Measurements from ENCODE around the gene TOGARAM2.

The TOGARAM2 gene

GRCh38 chr2:29056452-29056851 is 75.4 kb downstream of the TOGARAM2 start:
- DNase-seq (ENCODE audit: low spot score) = no peak

GRCh38 chr2:29057006-29057405 is 75.9 kb downstream of the TOGARAM2 start:
- no peak for DNase-seq (ENCODE audit: low spot score)

DNA sequence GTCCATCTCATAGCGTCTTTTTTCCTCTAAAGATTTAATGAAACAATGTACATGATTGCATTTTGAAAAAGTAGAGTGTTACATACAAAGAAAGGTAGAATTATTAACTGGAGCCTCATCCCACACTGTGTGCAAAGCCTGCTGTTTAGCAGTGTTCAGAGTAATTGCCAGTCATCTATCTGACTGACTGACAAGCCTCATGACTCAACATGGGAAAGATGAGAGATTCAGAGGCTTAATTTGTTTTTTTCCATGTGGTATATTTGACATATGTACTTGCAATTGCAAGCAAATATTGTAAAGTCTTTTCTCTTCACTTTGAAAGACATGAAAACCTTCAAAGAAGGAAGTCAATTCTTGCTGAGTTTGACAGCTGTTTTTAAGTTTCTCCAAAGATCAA is 78.5 kb downstream of the TOGARAM2 start:
- no peak for DNase-seq (ENCODE audit: low spot score)

GRCh38 chr2:29060441-29060840 is 79.3 kb downstream of the TOGARAM2 start:
- no peak for DNase-seq (ENCODE audit: low spot score)

- no peak for DNase-seq (ENCODE audit: low spot score)
These were observed 80.1 kb downstream of the TOGARAM2 start for GRCh38 chr2:29061176-29061575.

DNA sequence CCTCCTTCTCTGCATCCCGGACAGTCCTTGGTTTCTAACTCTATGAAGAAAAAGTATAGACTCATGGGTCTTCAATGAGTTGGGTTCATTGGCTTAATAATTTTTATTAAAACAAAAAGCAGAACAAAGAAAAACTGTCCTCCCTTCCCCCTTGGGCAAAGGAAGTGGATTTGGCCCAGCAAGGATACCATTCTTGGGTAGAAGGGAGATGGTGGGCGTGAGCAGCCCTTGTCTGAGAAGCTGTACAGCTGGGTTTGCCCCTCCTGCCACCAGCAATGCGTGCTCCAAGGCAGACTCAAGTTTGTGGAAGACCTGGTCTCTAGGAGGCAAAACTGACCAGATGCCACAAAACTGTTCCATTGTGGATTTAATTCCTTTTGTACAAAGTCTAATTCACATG is 80.5 kb downstream of the TOGARAM2 start:
- DNase-seq (ENCODE audit: low spot score) = no peak

- DNase-seq (ENCODE audit: low spot score) = no peak
These were observed 81.3 kb downstream of the TOGARAM2 start for GRCh38 chr2:29062371-29062770.

DNA sequence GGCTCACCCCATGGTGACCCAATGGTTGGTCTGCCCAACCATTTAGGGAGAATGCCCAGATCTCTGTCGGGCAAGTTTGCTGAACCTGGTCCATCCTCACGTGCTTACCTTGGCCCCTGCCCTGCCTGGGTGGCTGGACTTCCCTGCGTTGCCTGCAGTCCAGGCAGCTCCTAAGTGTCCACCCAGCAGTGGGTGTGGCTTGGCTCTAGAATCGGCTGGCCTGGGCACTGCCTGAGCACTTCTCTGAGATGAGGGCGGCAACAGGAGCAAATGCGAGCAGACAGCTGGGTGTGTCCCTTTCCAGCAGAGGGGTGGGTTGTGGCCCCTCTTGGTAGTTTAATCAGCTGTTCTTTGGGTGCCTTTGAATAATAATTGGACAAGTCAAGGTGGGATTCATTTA is 82.0 kb downstream of the TOGARAM2 start:
- no peak for DNase-seq (ENCODE audit: low spot score)

GRCh38 chr2:29063646-29064345 is 82.7 kb downstream of the TOGARAM2 start:
- no peak for DNase-seq (ENCODE audit: low spot score)

- DNase-seq (ENCODE audit: low spot score) = no peak
These were observed 83.2 kb downstream of the TOGARAM2 start for GRCh38 chr2:29064346-29064715.

GRCh38 chr2:29064746-29065067 is 83.6 kb downstream of the TOGARAM2 start:
- no peak for DNase-seq (ENCODE audit: low spot score)

- DNase-seq (ENCODE audit: low spot score) = no peak
These were observed 84.1 kb downstream of the TOGARAM2 start for GRCh38 chr2:29065068-29065811.

GRCh38 chr2:29066271-29066860 is 85.3 kb downstream of the TOGARAM2 start:
- no peak for DNase-seq (ENCODE audit: low spot score)

DNA sequence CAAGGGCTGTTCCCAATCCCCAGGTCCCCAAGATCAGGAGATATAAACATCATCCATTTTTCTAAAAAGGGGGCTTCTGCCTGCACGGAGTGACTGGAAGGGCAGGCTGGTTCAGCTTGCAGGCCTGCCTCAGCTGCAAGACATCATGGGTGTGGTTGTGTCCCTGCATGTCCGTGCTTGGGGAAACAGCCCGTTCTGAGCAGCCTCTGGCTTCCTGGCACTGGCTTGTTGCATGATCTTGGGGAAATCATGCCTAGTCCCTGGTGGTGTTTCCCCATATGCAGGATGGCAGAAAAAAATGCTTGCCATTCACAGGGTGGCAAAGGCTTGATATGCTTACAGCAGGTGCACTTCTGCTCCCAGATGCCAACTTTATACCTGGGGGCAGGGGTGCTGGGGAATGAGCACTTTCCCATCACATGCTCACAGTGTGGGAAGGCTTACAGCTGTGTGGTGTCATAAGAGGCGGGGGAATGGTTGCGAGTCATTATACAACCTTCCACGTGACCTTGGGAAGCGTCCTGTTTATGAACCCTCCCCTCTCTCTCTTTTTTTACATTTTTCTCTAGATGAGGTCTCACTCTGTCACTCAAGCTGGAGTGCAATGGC is 86.0 kb downstream of the TOGARAM2 start:
- DNase-seq (ENCODE audit: low spot score) = no peak

DNA sequence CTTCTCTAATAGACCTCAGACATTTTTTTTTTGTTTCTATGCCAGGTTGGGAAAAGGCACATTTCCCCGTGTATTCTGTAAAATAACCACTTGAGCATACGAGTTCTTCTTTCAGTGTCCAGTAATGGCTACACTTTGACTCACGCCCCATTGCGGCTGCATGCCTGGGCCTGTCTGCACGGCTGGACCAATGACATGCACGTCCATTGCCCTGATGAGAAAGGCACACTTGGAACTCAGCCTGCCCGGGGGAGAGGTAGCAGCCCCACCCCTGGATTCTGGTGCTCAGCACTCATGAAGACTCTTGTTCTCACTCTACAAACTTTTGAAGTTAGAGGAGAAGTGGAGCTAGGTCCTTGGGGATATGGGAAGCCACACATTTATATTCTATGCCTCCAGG is 87.4 kb downstream of the TOGARAM2 start:
- no peak for DNase-seq (ENCODE audit: low spot score)

DNA sequence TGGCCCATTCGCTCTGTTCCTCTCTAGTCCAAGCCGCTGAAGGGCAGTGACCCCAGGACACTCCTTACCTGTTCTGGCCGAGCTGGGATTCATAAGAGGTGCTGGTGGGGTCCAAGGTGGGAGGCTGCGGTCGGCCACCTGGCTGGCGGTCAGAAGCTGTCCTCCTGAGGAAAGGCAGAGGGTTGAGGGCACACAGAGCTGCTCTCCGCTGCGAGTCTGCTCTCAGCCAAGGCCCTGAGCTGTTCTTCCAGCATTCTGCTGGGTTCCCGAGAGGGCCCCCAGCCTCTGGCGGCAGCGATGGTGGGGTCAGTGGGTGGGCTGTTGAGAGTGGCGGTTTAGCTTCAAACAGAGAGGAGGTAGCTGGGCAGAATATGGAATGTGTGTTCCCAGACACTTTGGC is 89.4 kb downstream of the TOGARAM2 start:
- no peak for DNase-seq (ENCODE audit: low spot score)

DNA sequence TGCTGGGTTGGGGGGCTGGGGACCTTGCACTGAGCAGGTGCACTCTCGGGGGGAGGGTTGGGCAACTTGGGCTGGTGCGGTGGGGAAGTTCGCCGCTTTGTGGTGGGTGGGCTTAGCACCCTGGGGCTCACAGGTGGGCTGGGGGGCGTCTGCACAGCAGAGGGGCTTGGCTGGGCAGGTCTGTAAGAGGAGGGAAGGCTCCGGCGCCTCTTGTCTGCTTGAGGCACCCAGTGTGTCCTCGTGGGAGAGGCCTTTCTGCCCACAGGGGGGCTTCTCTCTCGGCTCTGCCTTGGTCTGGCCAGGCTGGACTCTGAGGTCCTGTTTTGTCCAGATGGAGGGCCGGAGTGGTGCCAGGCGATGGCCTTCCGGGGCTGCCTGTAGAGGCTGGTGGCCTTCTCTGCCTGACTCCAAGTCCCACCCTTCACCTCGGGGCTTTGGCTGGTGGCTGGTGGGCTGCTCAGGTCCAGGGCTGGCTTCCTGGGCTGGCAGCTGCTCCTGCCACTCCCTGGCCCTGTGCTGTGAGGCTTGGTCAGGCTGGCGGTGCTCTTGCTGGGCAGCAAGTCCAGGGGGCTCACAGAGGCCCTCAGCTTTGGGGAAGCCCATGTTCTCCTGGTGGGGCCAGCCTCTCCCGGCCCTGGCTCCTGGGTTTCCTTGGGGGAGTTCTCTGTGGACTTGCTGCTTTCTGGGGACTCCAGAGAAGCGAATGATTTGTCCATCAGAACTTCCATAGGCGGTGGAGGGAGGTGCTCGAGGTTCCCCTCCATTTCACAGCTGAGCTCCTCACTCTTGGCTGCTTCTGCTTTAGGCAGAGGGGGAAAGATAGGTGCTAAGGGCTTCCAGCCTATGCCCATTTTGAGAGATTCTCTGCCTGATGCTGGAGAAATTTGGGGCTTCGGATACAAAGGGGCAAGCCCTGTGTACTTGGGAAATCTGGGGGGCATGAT is 90.2 kb downstream of the TOGARAM2 start:
- DNase-seq (ENCODE audit: low spot score) = no peak

DNA sequence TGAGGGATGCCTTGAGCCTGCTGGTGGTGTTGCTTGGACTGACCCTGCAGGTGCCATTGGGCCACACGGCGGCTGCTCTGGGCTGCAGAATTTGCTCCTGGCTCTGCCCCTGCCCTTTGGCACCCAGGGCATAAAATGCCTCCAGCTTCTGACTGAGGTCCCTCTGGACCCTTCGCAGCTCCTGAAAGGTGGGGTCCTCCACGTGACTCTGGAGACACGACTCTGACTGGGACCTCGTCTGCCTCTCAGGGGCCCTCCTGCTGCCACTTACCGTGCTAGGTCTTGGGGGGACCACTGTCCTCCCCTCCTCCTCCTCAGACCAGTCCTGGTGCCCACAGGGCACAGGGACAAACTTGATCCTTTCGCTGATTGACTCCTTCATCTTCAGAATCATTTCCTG is 91.2 kb downstream of the TOGARAM2 start:
- DNase-seq (ENCODE audit: low spot score) = no peak

GRCh38 chr2:29072971-29073725 is 92.0 kb downstream of the TOGARAM2 start:
- DNase-seq (ENCODE audit: low spot score) = no peak

GRCh38 chr2:29073933-29074332 is 92.8 kb downstream of the TOGARAM2 start:
- no peak for DNase-seq (ENCODE audit: low spot score)

- DNase-seq (ENCODE audit: low spot score) = no peak
These were observed 93.3 kb downstream of the TOGARAM2 start, which contains the start of gene PCARE for GRCh38 chr2:29074411-29074810. TSS of gene PCARE (minus strand) at chr2:29074523. CDS start at chr2:29074261, 262 bp downstream.
